Endodermal cell (in vitro differentiated cells): ENCODE data around the gene PSMA8. TPM values are rescaled to one million over a fixed set of nuclear protein-coding genes. Genes with fewer than 3 reads are reported as not detected.

Experiments
- total RNA-seq, 2 donors: library from RNA; stranded (reverse); fragmentation: NEBNext Ultra II Directional in 1 of 2; extraction: Animal tissue kit (Norgen Biotek cat#: 25700) in 1 of 2; gene quantifications; 2 replicates in 1 of 2; 3 replicates in 1 of 2; pipeline ENCODE4 v1.2.1, GENCODE V29; 2021

Gene PSMA8
- total RNA-seq, 2 donors from 2014 or later: not detected

Other genes starting within 250 kb of the PSMA8 start
- gene SS18, start 43.3 kb upstream of the PSMA8 start, total RNA-seq: 10 to 100 TPM; 84.9 to 87.6 TPM
- gene TAF4B, start 92.6 kb downstream of the PSMA8 start, total RNA-seq: 1 to 10 TPM; 6.9 to 7.7 TPM